ENCODE measurements around the gene ZNF614.
A peak's percentile ranks its signal among the peaks of the same experiment; 100 is the strongest.
"Not testable (repeated sequence)": the region's sequence is repeated elsewhere in the genome, so short reads cannot be mapped to it uniquely, and the experiment has no call there.

ZNF614 gene

GRCh38 chr19:51986309-51987291 is 41.6 kb downstream of the ZNF614 start, which contains the start of gene ZNF350:
Gene ZNF350 (minus strand): TSS chr19:51986840. CDS start chr19:51974360, 12,480 bp downstream.
- peak; percentile 69 for DNase-seq

DNA sequence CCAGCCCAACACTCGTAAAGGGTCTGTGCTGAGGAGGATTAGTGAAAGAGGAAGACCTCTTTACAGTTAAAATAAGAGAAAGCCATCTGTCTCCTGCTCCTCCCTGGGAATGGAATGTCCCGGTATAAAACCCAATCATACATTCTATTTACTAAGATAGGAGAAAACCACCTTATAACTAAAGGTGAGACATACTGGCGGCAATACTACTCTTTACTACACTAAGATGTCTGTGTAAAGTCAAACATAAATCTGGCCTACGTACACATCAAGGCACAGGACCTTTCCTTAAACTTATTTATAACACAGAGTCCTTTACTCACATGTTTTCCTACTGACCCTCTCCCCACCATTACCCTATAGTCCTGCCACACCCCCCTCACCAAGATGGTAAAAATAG is 44.8 kb downstream of the ZNF614 start:
- DNase-seq = no peak

GRCh38 chr19:51980926-51981325 is 47.3 kb downstream of the ZNF614 start:
- DNase-seq = not testable (repeated sequence)

GRCh38 chr19:51980116-51980736 is 48.0 kb downstream of the ZNF614 start:
- DNase-seq = no peak

GRCh38 chr19:51978882-51979281 is 49.3 kb downstream of the ZNF614 start:
- DNase-seq = no peak

DNA sequence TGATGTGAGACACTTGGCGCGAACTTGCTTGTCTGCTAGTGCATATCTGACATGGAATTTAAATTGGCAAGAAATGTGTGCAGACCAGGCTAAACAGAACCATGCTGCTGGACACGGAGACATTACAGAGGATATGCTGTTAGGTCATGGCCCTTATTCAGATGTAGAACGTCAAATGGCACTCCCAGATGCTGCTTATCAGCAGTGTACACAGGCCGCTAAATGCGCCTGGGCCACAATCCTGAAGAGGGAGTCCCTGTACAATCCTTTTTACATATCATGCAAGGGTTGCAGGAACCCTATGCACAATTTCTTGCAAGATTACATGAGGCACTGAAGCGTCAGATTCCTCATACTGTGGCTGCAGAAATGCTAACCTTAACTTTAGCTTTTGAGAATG is 50.8 kb downstream of the ZNF614 start:
- no peak for DNase-seq

DNA sequence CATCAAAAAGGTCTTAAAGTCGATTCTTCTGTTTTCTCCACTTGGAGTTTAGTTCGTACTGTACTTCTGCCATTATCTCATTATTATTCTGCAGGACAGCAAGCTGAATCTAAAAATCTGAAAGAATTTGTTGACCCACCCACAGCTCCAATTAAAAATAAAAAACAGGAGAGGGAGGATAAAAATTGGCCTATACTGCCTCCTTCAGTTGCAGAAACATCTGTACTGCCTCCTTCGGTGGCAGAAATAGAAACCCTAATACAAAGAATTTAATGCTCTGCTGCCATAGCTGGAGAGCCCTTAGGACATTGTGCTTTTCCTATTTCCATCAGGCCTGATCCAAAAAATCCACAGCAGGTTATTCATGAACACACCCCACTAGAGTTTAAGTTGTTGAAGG is 51.3 kb downstream of the ZNF614 start:
- DNase-seq = no peak

- DNase-seq = not testable (repeated sequence)
These were observed 52.4 kb downstream of the ZNF614 start for GRCh38 chr19:51975787-51976186.

DNA sequence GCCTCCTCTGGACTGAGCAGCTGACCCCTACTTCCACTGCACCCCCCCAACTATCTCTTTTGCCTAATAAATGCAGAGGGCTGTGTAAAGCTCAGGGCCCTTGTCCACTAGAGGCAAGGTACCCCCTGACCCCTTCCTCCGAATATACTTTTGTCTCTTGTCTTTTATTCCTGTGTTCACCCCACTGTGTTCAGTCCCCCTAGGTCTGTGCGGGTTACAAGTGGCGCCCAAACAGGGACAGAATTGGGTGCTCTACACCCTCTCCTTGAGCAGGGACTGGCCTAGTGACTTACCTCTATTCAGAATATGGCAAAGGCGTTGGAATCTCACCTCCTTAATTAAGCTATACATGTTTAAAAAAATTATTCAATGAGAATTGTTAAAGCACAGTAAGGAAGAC is 56.6 kb downstream of the ZNF614 start:
- no peak for DNase-seq

DNA sequence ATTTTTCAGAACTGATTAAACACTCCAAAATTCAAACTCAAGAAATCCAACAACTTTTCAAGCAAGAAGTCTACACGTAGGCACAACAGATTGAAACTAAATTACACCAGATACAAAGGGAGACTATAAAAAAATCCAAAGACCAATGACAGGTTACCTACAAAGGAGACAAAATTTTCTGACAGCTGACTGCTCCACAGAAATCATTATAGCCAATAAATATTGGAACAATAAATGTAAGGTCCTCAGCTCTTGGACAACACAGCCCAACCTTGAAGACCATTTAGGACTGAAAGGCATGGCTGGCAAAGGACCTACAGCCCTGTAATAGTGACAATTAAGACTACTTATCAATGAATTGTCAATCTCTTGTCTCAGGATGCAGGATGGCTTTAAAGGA is 57.5 kb downstream of the ZNF614 start:
- no peak for DNase-seq

DNA sequence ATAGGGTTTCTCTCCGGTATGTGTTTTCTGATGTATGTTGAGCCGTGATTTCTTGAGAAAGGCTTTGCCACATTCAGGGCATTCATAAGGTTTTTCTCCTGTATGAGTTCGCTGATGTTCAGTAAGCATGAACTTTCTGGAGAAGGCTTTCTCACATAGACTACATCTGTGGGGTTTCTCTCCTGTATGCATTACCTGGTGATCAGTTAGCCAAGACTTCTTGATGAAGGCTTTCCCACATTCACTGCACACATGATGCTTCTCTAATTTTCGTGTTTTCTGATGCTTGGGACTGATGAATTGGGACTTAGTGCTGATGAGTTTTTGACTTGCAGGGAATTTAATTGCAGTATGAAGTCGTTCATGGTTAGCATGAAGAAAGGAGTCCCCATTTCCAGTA is 62.6 kb downstream of the ZNF614 start:
- DNase-seq = no peak

All from DMS79 treated with DMSO at 0.1 percent for 48 hours (cell line).